Small intestine (tissue), 7 donors: ENCODE data around the gene DHRS2. TPM values are rescaled to one million over a fixed set of nuclear protein-coding genes. Genes with fewer than 3 reads are reported as not detected.
A peak's percentile ranks its signal among the peaks of the same experiment; 100 is the strongest.

Experiments
- DNase-seq, 2 donors: peaks; one replicate each; pipeline versions ENCODE4 v3.0.0 to v3.0.0-alpha.2; 2013
- FAIRE-seq: peaks from 2 replicates; lab custom pipeline; 2012; peaks lifted over from hg19 to GRCh38; lab: Jason Lieb, UNC
- H3K27ac ChIP-seq, 3 donors: one replicate each; pipeline ENCODE4 v1.5.1; 2013; ENCODE audit warnings: low read length in 2 of 3, mild to moderate bottlenecking in 2 of 3, control low read depth in 1 of 3, inconsistent platforms in 1 of 3, low read depth in 1 of 3, moderate library complexity in 1 of 3
- H3K27me3 ChIP-seq, 3 donors: one replicate each; pipeline ENCODE4 v1.6.1; 2013; ENCODE audit warnings: low read length in 3 of 3, inconsistent platforms in 1 of 3; ENCODE audit not compliant: control insufficient read depth in 3 of 3, insufficient read depth in 3 of 3
- H3K36me3 ChIP-seq, 3 donors: one replicate each; pipeline ENCODE4 v1.6.1; 2013; ENCODE audit warnings: low read length in 3 of 3, inconsistent platforms in 1 of 3, low read depth in 1 of 3, mild to moderate bottlenecking in 1 of 3, moderate library complexity in 1 of 3; ENCODE audit not compliant: control insufficient read depth in 3 of 3, insufficient read depth in 2 of 3
- H3K4me1 ChIP-seq, 3 donors: one replicate each; pipeline ENCODE4 v1.6.1; 2013; ENCODE audit warnings: low read length in 2 of 3, inconsistent platforms in 1 of 3, low read depth in 1 of 3, mild to moderate bottlenecking in 1 of 3, moderate library complexity in 1 of 3; ENCODE audit not compliant: control insufficient read depth in 3 of 3, insufficient read depth in 2 of 3
- H3K4me3 ChIP-seq, 3 donors: one replicate each; pipeline ENCODE4 v1.5.1; 2013; ENCODE audit warnings: low read length in 3 of 3, control low read depth in 1 of 3, inconsistent platforms in 1 of 3, low read depth in 1 of 3, mild to moderate bottlenecking in 1 of 3, moderate library complexity in 1 of 3
- H3K9me3 ChIP-seq, 2 donors: one replicate each; pipeline ENCODE4 v1.6.1; 2013; ENCODE audit warnings: low read depth in 1 of 2, low read length in 1 of 2; ENCODE audit not compliant: control insufficient read depth in 2 of 2, insufficient read depth in 1 of 2
- WGBS, 3 donors: extraction: QIAGEN DNeasy Blood & Tissue Kit; methylation state at CpG; one replicate each; pipeline ENCODE4 v1.1.7; 2013; 5-methylcytosine and 5-hydroxymethylcytosine counted together
- polyA plus RNA-seq, 4 donors: library from polyadenylated mRNA; stranded (reverse) in 3 of 4; unstranded in 1 of 4; fragments of 200-250 nt in 3 of 4; fragments of 120-200 nt in 1 of 4; gene quantifications; one replicate each; pipeline versions ENCODE4 v1.2.1 to v1.2.3, GENCODE V29; 2013
- donor health status: healthy with polysubstance abuse.
- donor health status: control.
- donor health status: control.
- donor health status: Bipolar disorder and iron deficiency.
- donor health status: healthy.

The DHRS2 gene
- polyA plus RNA-seq, 4 donors: 0.81 to 1.1 TPM; not detected in 2

GRCh38 chr14:23645812-23646647 lies 9.9 kb downstream of the DHRS2 start:
- no peak for DNase-seq
- H3K4me1 ChIP-seq: peaks cover 0 to 2% (median 0%) of the 10 kb centered on the region in 3 donors
- no peaks in the 10 kb centered on the region for H3K27me3 ChIP-seq
- no peak for FAIRE-seq
- H3K36me3 ChIP-seq: no peaks in the 10 kb centered on the region
- WGBS, 3 donors: 77 to 88% (median 81%) methylated on average over 9 of the region's 9 CpGs
- no peak overlapping the region for H3K27ac ChIP-seq
- H3K4me3 ChIP-seq: no peak overlapping the region
- H3K9me3 ChIP-seq: no peaks in the 10 kb centered on the region

- DNase-seq (no peak), FAIRE-seq (no peak)
- no peaks in the 10 kb centered on the region for H3K9me3 ChIP-seq
- H3K36me3 ChIP-seq: no peaks in the 10 kb centered on the region
- H3K27me3 ChIP-seq: no peaks in the 10 kb centered on the region
- H3K4me3 ChIP-seq: no peak overlapping the region
- H3K27ac ChIP-seq: no peak overlapping the region
- WGBS, 3 donors: 69 to 75% (median 74%) methylated on average over 6 of the region's 6 CpGs
- peaks cover 0 to 2% (median 0%) of the 10 kb centered on the region in 3 donors for H3K4me1 ChIP-seq
These were observed 10.7 kb downstream of the DHRS2 start for GRCh38 chr14:23646648-23647549.

GRCh38 chr14:23647619-23648018 lies 11.5 kb downstream of the DHRS2 start:
- Histone ChIP-seq H3K4me1 (no peaks in the 10 kb centered on the region), H3K36me3 (no peaks in the 10 kb centered on the region), H3K4me3 (no peak overlapping the region), H3K27me3 (no peaks in the 10 kb centered on the region), H3K9me3 (no peaks in the 10 kb centered on the region), H3K27ac (no peak overlapping the region)
- FAIRE-seq (no peak), DNase-seq (no peak)
- WGBS, 3 donors: 88 to 100% (median 96%) methylated on average over 2 of the region's 2 CpGs

- Histone ChIP-seq H3K4me1 (no peaks in the 10 kb centered on the region), H3K9me3 (no peaks in the 10 kb centered on the region), H3K27me3 (no peaks in the 10 kb centered on the region), H3K36me3 (no peaks in the 10 kb centered on the region), H3K4me3 (no peak overlapping the region), H3K27ac (no peak overlapping the region)
- FAIRE-seq (no peak), DNase-seq (no peak)
- WGBS, 3 donors: 72 to 86% (median 85%) methylated on average over 5 of the region's 5 CpGs
These were observed 12.7 kb downstream of the DHRS2 start for GRCh38 chr14:23648764-23649460.

GRCh38 chr14:23650506-23650905 lies 14.3 kb downstream of the DHRS2 start:
- Histone ChIP-seq H3K9me3 (peaks cover 0 to 2% of the 10 kb centered on the region in 2 donors), H3K27me3 (no peaks in the 10 kb centered on the region), H3K36me3 (no peaks in the 10 kb centered on the region), H3K4me3 (no peak overlapping the region), H3K4me1 (no peaks in the 10 kb centered on the region), H3K27ac (no peak overlapping the region)
- FAIRE-seq (no peak), DNase-seq (peak in 1 of 2 donors; percentile 8)
- 63 to 77% (median 71%) methylated on average over 3 of the region's 3 CpGs for WGBS, 3 donors

GRCh38 chr14:23653051-23653450 lies 16.9 kb downstream of the DHRS2 start:
- Histone ChIP-seq H3K27me3 (no peaks in the 10 kb centered on the region), H3K36me3 (no peaks in the 10 kb centered on the region), H3K27ac (no peak overlapping the region), H3K4me3 (no peak overlapping the region), H3K4me1 (no peaks in the 10 kb centered on the region), H3K9me3 (peaks cover 0 to 2% of the 10 kb centered on the region in 2 donors)
- WGBS, 3 donors: 62 to 73% (median 65%) methylated on average over 1 of the region's 1 CpG
- FAIRE-seq (no peak), DNase-seq (no peak)

- H3K27me3 ChIP-seq: no peaks in the 10 kb centered on the region
- no peaks in the 10 kb centered on the region for H3K4me1 ChIP-seq
- no peak overlapping the region for H3K4me3 ChIP-seq
- H3K9me3 ChIP-seq: peaks cover 0 to 2% of the 10 kb centered on the region in 2 donors
- no peaks in the 10 kb centered on the region for H3K36me3 ChIP-seq
- 76 to 79% (median 77%) methylated on average over 6 of the region's 6 CpGs for WGBS, 3 donors
- DNase-seq: no peak
- no peak overlapping the region for H3K27ac ChIP-seq
- FAIRE-seq: no peak
These were observed 18.1 kb downstream of the DHRS2 start for GRCh38 chr14:23654231-23654630.

GRCh38 chr14:23657959-23658470 lies 21.9 kb downstream of the DHRS2 start:
- WGBS, 3 donors: 76 to 85% (median 79%) methylated on average over 10 of the region's 10 CpGs
- DNase-seq: no peak
- no peak for FAIRE-seq

More at GRCh38 chr14:23657959-23658470, 21.9 kb downstream of the DHRS2 start:
- Histone ChIP-seq H3K9me3 (peaks cover 0 to 2% of the 10 kb centered on the region in 2 donors), H3K36me3 (no peaks in the 10 kb centered on the region), H3K27ac (no peak overlapping the region), H3K4me3 (no peak overlapping the region), H3K4me1 (no peaks in the 10 kb centered on the region), H3K27me3 (peaks cover 0 to 2% (median 0%) of the 10 kb centered on the region in 3 donors)
